Measurements from ENCODE around the gene CAMK2D. TPM values are rescaled to one million over a fixed set of nuclear protein-coding genes. Genes with fewer than 3 reads are reported as not detected.

The CAMK2D gene
- total and polyA plus RNA-seq, 2 experiments from 2014 or later = 4.9 to 14.6 TPM

- no peaks in the 10 kb centered on the region for H4K20me1 ChIP-seq (replicated peaks; ENCODE audit: insufficient read depth)
- Mint-ChIP-seq H3K27me3 (ENCODE audit: insufficient read depth, low read depth, poor library complexity) (no peaks in the 10 kb centered on the region), H3K9me3 (no peaks in the 10 kb centered on the region), H3K27ac (no peak overlapping the region; the same call in 1 of the 2 replicates), H3K4me3 (no peak overlapping the region), H3K36me3 (ENCODE audit: low read depth) (no peaks in the 10 kb centered on the region), H3K4me1 (peaks cover 2% of the 10 kb centered on the region; the same call in 1 of the 3 replicates)
- H3K9me2 ChIP-seq (ENCODE audit: insufficient read depth) = no peaks in the 10 kb centered on the region
- ATAC-seq (no peak), DNase-seq (ENCODE audit: low spot score) (no peak)
- no peaks in the 10 kb centered on the region for H3K36me3 ChIP-seq (ENCODE audit: insufficient read depth)
- no peak overlapping the region for H3K27ac ChIP-seq (ENCODE audit: low read depth)
- peaks cover 9% of the 10 kb centered on the region for H3K4me1 ChIP-seq (ENCODE audit: insufficient read depth)
- H2AFZ ChIP-seq = no peak overlapping the region
- H3K4me3 ChIP-seq = no peak overlapping the region
- no peak overlapping the region for H3K4me2 ChIP-seq
- no peaks in the 10 kb centered on the region for H3K79me2 ChIP-seq (replicated peaks; ENCODE audit: insufficient read depth)
- no peaks in the 10 kb centered on the region for H3F3A ChIP-seq (replicated peaks; ENCODE audit: low read depth)
- no peak for TF ChIP-seq ZNF331 (CRISPR knock-in tag; IDR thresholded peaks at IDR 0.05; ENCODE audit: low read depth)
- no peak for TF ChIP-seq EZH2phosphoT487 (IDR thresholded peaks at IDR 0.05; ENCODE audit: unreplicated experiment)
- no peak for TF ChIP-seq CTCF (conservative IDR thresholded peaks at IDR 0.05; ENCODE audit: low read depth in 2 of 2)
- no peak for TF ChIP-seq CREB1 (CRISPR knock-in tag; IDR thresholded peaks at IDR 0.05; ENCODE audit: low read depth)
- TF ChIP-seq ZNF114 (CRISPR knock-in tag; IDR thresholded peaks at IDR 0.05) = no peak
- TF ChIP-seq REST (IDR thresholded peaks at IDR 0.05; ENCODE audit: unreplicated experiment) = no peak
- no peak for TF ChIP-seq POLR2AphosphoS5 (IDR thresholded peaks at IDR 0.05; ENCODE audit: low read depth)
- no peak for TF ChIP-seq STAT1 (IDR thresholded peaks at IDR 0.05; ENCODE audit: unreplicated experiment)
- TF ChIP-seq ZNF462 (CRISPR knock-in tag; IDR thresholded peaks at IDR 0.05) = no peak
- no peak for TF ChIP-seq JUNB (IDR thresholded peaks at IDR 0.05; ENCODE audit: unreplicated experiment)
- TF ChIP-seq EZH2 (IDR thresholded peaks at IDR 0.05; ENCODE audit: low read depth, unreplicated experiment) = no peak
- no peak for TF ChIP-seq ETS1 (IDR thresholded peaks at IDR 0.05)
- TF ChIP-seq NANOG (IDR thresholded peaks at IDR 0.05; ENCODE audit: borderline replicate concordance) = no peak
- H3K27me3 ChIP-seq (ENCODE audit: insufficient read depth) = no peaks in the 10 kb centered on the region
These were observed 11.2 kb downstream of the CAMK2D start for GRCh38 chr4:113750296-113750695.
